VCaP (cell line): Measurements from ENCODE around the gene SSR2.

Experiments
- H3K27ac ChIP-seq: fragments of 450-650 bp; 2 replicates; pipeline ENCODE4 v1.5.1; 2017
- TF ChIP-seq, protein P1 (sequence below): fragments of 450-650 bp; conservative IDR thresholded peaks from 2 replicates; pipeline ENCODE4 v1.5.1; 2017; ENCODE audit warnings: mild to moderate bottlenecking, moderate library complexity

SSR2 gene

DNA sequence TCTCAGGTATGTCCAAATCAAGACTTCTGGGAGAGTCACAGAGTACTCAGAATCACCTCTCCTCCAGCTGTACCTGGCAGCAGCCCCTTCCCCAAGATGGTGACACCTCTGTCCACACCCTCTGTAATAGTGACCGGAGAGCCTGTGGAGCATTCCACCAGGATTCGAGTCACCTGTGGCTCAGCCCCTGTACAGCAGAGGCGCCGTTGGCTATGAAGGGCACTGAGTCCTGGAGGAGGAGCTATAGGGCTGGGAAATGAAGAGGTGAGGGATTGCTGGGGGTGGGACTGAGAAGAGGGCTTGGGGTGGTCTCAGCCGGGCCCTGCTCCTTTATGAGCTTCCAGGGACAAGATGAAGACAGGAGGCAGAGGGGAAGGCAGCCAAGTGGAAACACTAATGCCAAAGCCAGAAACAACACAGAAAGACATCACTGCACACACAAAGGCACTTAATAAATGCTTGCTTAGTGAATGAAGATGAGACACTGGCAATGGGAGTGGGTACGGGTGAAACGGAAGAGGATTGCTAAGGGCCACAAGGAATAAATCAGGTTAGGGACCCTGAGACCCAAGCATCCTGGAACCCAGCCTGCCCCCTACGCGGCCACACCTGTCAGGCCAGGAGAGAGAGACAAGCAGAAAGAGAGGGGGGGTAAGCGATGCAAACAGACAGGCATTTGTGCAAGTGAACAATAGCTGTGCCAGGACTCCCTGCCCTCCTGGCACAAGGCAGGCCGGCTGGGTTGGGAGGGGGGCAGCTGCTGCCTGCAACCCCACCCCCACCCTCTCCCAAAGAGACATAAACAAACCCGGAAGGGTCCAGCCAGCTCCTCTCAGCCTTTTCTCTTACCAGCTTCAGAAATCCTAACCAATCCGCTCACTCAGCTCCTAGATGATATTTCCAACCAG, 46.3 kb downstream of the SSR2 start:
- TF ChIP-seq, protein P1, sequence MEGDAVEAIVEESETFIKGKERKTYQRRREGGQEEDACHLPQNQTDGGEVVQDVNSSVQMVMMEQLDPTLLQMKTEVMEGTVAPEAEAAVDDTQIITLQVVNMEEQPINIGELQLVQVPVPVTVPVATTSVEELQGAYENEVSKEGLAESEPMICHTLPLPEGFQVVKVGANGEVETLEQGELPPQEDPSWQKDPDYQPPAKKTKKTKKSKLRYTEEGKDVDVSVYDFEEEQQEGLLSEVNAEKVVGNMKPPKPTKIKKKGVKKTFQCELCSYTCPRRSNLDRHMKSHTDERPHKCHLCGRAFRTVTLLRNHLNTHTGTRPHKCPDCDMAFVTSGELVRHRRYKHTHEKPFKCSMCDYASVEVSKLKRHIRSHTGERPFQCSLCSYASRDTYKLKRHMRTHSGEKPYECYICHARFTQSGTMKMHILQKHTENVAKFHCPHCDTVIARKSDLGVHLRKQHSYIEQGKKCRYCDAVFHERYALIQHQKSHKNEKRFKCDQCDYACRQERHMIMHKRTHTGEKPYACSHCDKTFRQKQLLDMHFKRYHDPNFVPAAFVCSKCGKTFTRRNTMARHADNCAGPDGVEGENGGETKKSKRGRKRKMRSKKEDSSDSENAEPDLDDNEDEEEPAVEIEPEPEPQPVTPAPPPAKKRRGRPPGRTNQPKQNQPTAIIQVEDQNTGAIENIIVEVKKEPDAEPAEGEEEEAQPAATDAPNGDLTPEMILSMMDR, result no peak
- no peak overlapping the region for H3K27ac ChIP-seq

DNA sequence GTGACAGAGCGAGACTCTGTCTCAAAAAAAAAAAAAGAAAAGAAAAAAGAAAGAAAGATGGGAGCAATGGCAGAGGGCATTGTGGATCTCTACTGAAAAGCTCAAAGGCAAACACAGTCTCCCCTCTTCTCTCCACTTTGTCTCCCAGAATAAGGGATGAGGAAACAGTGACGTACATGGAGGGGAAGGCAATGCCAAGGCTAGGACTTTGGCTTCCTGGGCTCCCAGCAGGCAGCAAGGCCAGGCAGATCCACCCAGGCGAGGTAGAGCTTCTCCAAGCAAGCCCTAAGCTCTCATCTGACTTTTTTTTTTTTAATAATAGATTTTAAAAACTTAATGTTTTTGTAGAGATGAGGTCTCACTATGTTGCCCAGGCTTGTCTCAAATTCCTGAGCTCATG, 47.0 kb downstream of the SSR2 start:
- TF ChIP-seq, protein P1, result no peak
- H3K27ac ChIP-seq, result no peak overlapping the region

DNA sequence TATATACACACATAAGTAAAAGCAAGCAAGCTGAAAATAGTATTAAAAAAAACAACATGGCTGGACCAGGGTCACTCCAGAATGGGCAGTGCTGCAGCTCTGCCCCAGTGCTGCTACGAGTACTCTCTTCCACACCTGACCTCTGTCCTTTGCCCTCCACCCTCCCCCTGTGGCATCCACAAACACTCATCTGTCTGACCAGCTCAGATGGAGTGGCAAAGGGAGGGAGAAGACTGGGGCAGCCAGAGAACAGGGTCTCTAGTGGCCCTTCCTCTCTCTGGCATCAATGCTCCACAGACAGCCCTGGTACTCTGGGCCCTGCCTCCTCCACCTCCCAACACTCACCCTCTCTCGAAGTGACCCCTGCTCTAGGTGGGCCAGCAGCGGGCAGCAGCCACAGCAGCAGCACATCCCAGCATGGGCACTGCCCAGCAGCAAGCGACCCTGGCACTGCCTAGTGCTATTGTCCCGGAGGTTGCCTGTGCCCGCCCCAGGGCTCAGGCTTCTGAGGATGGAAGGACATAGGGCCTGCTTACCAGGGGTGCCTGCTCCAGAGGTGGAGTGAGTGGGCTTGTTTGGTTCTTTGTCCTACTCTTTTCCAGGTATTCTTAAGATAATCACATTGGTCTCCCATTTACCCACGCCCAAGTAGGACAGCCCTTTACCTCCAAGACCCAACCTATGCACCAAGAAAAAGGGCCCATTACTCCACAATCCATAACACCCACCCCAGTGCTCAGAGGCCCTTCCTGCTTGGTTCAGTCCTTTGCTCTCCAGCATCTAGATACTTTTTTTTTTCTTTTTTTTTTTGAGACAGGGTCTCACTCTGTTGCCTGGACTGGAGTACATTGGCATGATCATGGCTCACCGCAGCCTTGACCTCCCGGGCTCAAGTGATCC, 48.6 kb downstream of the SSR2 start:
- TF ChIP-seq, protein P1, result no peak
- H3K27ac ChIP-seq, result no peak overlapping the region

DNA sequence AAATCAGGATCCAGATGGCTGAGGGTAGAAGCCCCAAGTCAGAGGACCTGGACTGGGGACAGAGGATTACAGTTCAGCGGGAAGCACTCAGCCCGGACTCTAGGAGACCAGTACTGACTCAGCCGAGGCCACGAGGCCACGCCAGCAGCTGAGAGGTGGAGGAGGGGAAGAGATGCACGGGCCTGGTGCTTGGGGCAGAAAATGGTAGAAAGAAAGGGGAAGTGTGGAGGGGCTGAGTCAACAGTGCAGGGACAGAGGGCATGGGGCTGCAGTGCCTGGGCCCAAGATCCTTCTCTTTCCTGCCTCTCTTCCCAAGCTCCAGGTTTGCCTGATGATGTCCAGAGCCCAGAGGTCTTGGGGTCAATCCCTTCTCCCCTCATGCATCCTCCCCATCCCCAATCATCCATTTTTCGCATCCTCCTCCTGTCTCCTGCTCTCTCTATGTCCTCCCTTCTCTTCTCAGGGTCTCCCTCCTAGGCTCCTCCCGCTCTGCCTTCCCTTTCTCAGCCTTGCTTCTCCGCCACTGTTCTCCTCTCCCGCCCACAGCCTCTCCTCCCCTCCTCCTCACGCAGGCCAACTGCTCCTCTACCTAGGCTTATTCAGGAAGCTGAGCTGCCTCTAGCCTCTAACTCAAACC, 50.1 kb downstream of the SSR2 start:
- no peak overlapping the region for H3K27ac ChIP-seq
- TF ChIP-seq, protein P1, result no peak

DNA sequence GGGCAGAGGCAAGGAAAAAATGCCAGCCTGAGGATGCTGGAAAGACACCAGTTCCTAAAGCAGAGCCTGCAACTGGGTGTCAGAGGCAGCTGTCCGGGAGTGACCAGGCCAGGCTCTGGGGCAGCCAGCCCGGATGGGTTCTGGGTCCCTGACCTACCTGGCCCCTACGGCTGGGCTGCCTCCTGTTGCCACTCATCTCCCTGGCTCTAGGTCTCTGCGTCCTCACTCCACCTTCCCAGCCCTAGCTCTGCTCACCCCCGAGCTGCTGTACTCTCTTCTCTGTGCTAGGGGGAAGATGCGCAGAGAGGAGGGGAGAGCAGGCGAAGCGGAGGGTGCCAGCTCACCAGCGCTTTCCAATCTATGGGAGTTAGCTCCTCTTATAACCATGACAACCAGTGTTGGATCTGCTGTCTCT, 51.4 kb downstream of the SSR2 start:
- no peak overlapping the region for H3K27ac ChIP-seq
- TF ChIP-seq, protein P1, result no peak

DNA sequence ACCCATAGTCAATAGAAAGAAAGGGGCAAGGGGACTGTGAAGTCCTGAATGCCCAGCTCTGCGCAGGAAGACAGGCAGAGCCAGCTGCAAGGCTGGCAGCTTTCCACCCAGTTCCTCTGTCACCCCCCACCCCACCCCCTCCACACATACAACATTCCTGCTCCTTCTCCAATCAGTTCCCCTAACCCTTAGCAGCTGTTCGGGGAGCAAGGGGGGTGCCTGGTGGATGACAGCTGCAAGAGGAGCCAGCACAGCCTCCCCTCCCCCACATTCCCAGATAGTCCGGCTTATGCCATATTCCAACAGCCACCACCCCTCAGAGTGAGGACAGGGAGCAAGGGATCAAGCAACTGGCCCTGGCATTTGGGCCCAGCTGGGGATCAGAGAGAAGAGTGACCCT, 52.1 kb downstream of the SSR2 start:
- TF ChIP-seq, protein P1, result no peak
- H3K27ac ChIP-seq, result no peak overlapping the region

DNA sequence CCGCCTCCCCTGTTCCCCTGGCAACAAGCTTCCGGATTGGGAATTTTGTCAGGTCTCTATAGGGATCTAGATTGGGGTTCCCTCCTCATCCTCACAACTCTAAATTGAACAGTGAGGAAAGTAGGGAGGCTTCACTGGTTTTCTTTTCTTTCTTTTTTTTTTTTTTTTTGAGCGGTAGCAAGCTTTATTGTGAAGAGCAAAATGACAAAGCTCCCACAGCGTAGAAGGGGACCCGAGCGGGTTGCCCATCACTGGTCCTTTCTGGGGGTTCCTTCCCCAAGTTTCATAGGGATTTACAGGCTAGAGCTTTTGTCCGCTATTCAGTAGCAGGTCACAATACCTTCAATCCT, 52.7 kb downstream of the SSR2 start:
- TF ChIP-seq, protein P1, result no peak
- H3K27ac ChIP-seq, result no peak overlapping the region
